WTC11 (cell line): ENCODE results near the gene USH2A. TPM values are rescaled to one million over a fixed set of nuclear protein-coding genes. Genes with fewer than 3 reads are reported as not detected.

ENCODE experiments used
- ATAC-seq: fragments of 200-7000 bp; cut with Tn5 transposase; 2 replicates; pipeline ENCODE4 v1.10.0; 2021; ENCODE audit warnings: mild to moderate bottlenecking, moderate library complexity
- CTCF ChIA-PET: fragments of 300-600 bp; sonication (Branson Sonifier 250); formaldehyde crosslinking; loops from one replicate; lab custom pipeline; 2021; ENCODE audit warnings: antibody characterized with exemption; lab: Charles Lee
- POLR2A ChIA-PET: fragments of 350-600 bp; sonication (Branson Sonifier 250); formaldehyde crosslinking; loops from one replicate; lab custom pipeline; 2021; ENCODE audit warnings: antibody characterized with exemption; lab: Charles Lee
- DNase-seq: peaks from one replicate; pipeline ENCODE4 v3.0.0; 2021; ENCODE audit warnings: low spot score
- H3K27ac Mint-ChIP-seq: 2 replicates; pipeline ENCODE4 v1.8.0; 2021; ENCODE audit warnings: mixed read lengths
- H3K27me3 Mint-ChIP-seq: 2 replicates; pipeline ENCODE4 v1.8.0; 2021; ENCODE audit warnings: low read depth, mild to moderate bottlenecking, moderate library complexity, mixed read lengths
- H3K36me3 Mint-ChIP-seq: 2 replicates; pipeline ENCODE4 v1.8.0; 2021; ENCODE audit warnings: mixed read lengths
- H3K4me1 Mint-ChIP-seq: 2 replicates; pipeline ENCODE4 v1.8.0; 2022; ENCODE audit warnings: mixed read lengths
- H3K4me3 Mint-ChIP-seq: 2 replicates; pipeline ENCODE4 v1.8.0; 2021; ENCODE audit warnings: mild to moderate bottlenecking, moderate library complexity, mixed read lengths
- H3K9me3 Mint-ChIP-seq: 2 replicates; pipeline ENCODE4 v1.8.0; 2021; ENCODE audit warnings: mixed read lengths
- ATF1 ChIP-seq: sonication (generic); formaldehyde crosslinking; IDR thresholded peaks from 2 replicates; pipeline ENCODE4 v1.8.1; 2023; ENCODE audit warnings: mild to moderate bottlenecking, moderate library complexity, missing genetic modification reagents
- CDX4 ChIP-seq: fragments of 250-450 bp; sonication (Bioruptor Pico); IDR thresholded peaks from 2 replicates; pipeline ENCODE4 v1.9.0; 2021; ENCODE audit warnings: moderate library complexity, mild to moderate bottlenecking, inconsistent platforms, borderline replicate concordance
- CREM ChIP-seq: sonication (generic); formaldehyde crosslinking; IDR thresholded peaks from 2 replicates; pipeline ENCODE4 v1.8.1; 2022; ENCODE audit warnings: mild to moderate bottlenecking, missing genetic modification reagents, moderate library complexity
- CTCF ChIP-seq: fragments of 200-600 bp; IDR thresholded peaks from 2 replicates; pipeline ENCODE4 v1.8.0; 2022; ENCODE audit warnings: antibody characterized with exemption
- ESRRA ChIP-seq: sonication (generic); formaldehyde crosslinking; IDR thresholded peaks from 2 replicates; pipeline ENCODE4 v1.8.1; 2022; ENCODE audit warnings: mild to moderate bottlenecking, missing genetic modification reagents, borderline replicate concordance
- FOXP1 ChIP-seq: sonication (generic); formaldehyde crosslinking; IDR thresholded peaks from 2 replicates; pipeline ENCODE4 v1.8.0; 2022; ENCODE audit warnings: missing genetic modification reagents, mild to moderate bottlenecking, moderate library complexity, borderline replicate concordance
- JAZF1 ChIP-seq: fragments of 250-450 bp; sonication (Bioruptor Pico); IDR thresholded peaks from 2 replicates; pipeline ENCODE4 v1.9.0; 2021; ENCODE audit warnings: moderate library complexity, mild to moderate bottlenecking, inconsistent platforms
- JUN ChIP-seq: sonication (generic); formaldehyde crosslinking; IDR thresholded peaks from 2 replicates; pipeline ENCODE4 v1.8.0; 2023; ENCODE audit warnings: mild to moderate bottlenecking, missing genetic modification reagents
- KAT7 ChIP-seq: sonication (generic); formaldehyde crosslinking; IDR thresholded peaks from 2 replicates; pipeline ENCODE4 v1.8.1; 2023; ENCODE audit warnings: missing genetic modification reagents, mild to moderate bottlenecking, borderline replicate concordance
- MXD4 ChIP-seq: fragments of 250-450 bp; sonication (Bioruptor Pico); IDR thresholded peaks from 2 replicates; pipeline ENCODE4 v1.8.0; 2021; ENCODE audit warnings: mild to moderate bottlenecking, moderate library complexity, borderline replicate concordance
- NFATC4 ChIP-seq: fragments of 250-450 bp; sonication (Bioruptor Pico); IDR thresholded peaks from 2 replicates; pipeline ENCODE4 v1.9.0; 2021; ENCODE audit warnings: mild to moderate bottlenecking
- OVOL2 ChIP-seq: fragments of 250-450 bp; sonication (Bioruptor Pico); IDR thresholded peaks from 2 replicates; pipeline ENCODE4 v1.9.0; 2021; ENCODE audit warnings: mild to moderate bottlenecking, borderline replicate concordance
- RELA ChIP-seq: sonication (generic); formaldehyde crosslinking; IDR thresholded peaks from 2 replicates; pipeline ENCODE4 v1.8.1; 2022; ENCODE audit warnings: missing genetic modification reagents, mild to moderate bottlenecking, borderline replicate concordance
- RORB ChIP-seq: fragments of 250-450 bp; sonication (Bioruptor Pico); IDR thresholded peaks from 2 replicates; pipeline ENCODE4 v1.9.0; 2021; ENCODE audit warnings: mild to moderate bottlenecking
- SP1 ChIP-seq: sonication (generic); formaldehyde crosslinking; conservative IDR thresholded peaks from 2 replicates; pipeline ENCODE4 v1.8.1; 2022; ENCODE audit warnings: missing genetic modification reagents
- ZNF121 ChIP-seq: sonication (generic); formaldehyde crosslinking; IDR thresholded peaks from 2 replicates; pipeline ENCODE4 v1.8.0; 2023; ENCODE audit warnings: missing genetic modification reagents
- ZNF219 ChIP-seq: sonication (generic); formaldehyde crosslinking; IDR thresholded peaks from 2 replicates; pipeline ENCODE4 v1.8.0; 2023; ENCODE audit warnings: missing genetic modification reagents, mild to moderate bottlenecking, borderline replicate concordance
- ZNF396 ChIP-seq: fragments of 250-450 bp; sonication (Bioruptor Pico); IDR thresholded peaks from 2 replicates; pipeline ENCODE4 v1.8.0; 2021; ENCODE audit warnings: mild to moderate bottlenecking, moderate library complexity, borderline replicate concordance
- ZNF532 ChIP-seq: fragments of 250-450 bp; sonication (Bioruptor Pico); IDR thresholded peaks from 2 replicates; pipeline ENCODE4 v1.9.0; 2021; ENCODE audit warnings: mild to moderate bottlenecking, borderline replicate concordance
- total RNA-seq: library from RNA; stranded (reverse); gene quantifications from 3 replicates; pipeline ENCODE4 v1.2.3, GENCODE V29; 2021
- TF ChIP-seq, protein P1 (sequence below): sonication (generic); formaldehyde crosslinking; conservative IDR thresholded peaks from 2 replicates; pipeline ENCODE4 v1.8.1; 2022; ENCODE audit warnings: mild to moderate bottlenecking, missing genetic modification reagents

Gene USH2A
- total RNA-seq, 1 experiment from 2014 or later = 0.37 TPM

- TF ChIP-seq CDX4 (CRISPR knock-in tag) = no peak
These were observed 129.6 kb downstream of the USH2A start (continued) for GRCh38 chr1:216293683-216294082.

GRCh38 chr1:216290074-216290473, 133.2 kb downstream of the USH2A start:
- Mint-ChIP-seq H3K4me1 (peaks cover 7% of the 10 kb centered on the region), H3K36me3 (peaks cover 13% of the 10 kb centered on the region), H3K9me3 (peaks cover 16% of the 10 kb centered on the region), H3K4me3 (no peak overlapping the region), H3K27me3 (no peaks in the 10 kb centered on the region), H3K27ac (no peak overlapping the region)
- ATAC-seq (no peak), DNase-seq (no peak)
- TF ChIP-seq FOXP1 (CRISPR knock-in tag) = no peak
- no peak for TF ChIP-seq CREM (CRISPR knock-in tag)
- ChIA-PET POLR2A (no interaction called here), CTCF (no interaction called here)

DNA sequence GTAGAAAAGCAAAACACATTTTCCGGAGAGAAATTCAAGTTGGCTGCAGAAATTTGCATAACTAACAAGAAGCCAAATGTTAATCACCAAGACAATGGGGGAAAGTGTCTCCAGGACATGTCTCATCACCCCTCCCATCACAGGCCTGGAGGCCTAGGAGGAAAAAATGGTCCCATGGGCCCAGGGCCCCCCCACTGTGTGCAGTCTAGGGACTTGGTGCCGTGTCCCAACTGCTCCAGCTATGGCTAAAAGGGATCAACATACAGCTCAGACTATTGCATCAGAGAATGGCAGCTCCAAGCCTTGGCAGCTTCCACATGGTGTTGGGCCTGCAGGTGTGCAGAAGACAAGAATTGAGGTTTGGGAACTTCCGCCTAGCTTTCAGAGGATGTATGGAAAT, 138.2 kb downstream of the USH2A start:
- POLR2A ChIA-PET = no interaction called here
- TF ChIP-seq ZNF532 (CRISPR knock-in tag) (no peak), ESRRA (CRISPR knock-in tag) (no peak), KAT7 (CRISPR knock-in tag) (no peak), CTCF (no peak), ZNF219 (CRISPR knock-in tag) (no peak), CDX4 (CRISPR knock-in tag) (no peak), OVOL2 (CRISPR knock-in tag) (no peak), MXD4 (CRISPR knock-in tag) (no peak), ZNF396 (CRISPR knock-in tag) (no peak), NFATC4 (CRISPR knock-in tag) (no peak), ZNF121 (CRISPR knock-in tag) (no peak), RELA (CRISPR knock-in tag) (no peak), JAZF1 (no peak), SP1 (CRISPR knock-in tag) (no peak), JUN (CRISPR knock-in tag) (no peak), ATF1 (CRISPR knock-in tag) (no peak), RORB (no peak)
- TF ChIP-seq, protein P1, sequence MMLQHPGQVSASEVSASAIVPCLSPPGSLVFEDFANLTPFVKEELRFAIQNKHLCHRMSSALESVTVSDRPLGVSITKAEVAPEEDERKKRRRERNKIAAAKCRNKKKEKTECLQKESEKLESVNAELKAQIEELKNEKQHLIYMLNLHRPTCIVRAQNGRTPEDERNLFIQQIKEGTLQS = no peak
- TF ChIP-seq, all 79 proteins: peak for 0
- no peak for DNase-seq
- no peak overlapping the region for H3K27ac Mint-ChIP-seq
- peaks cover 27% of the 10 kb centered on the region for H3K36me3 Mint-ChIP-seq
- no peaks in the 10 kb centered on the region for H3K27me3 Mint-ChIP-seq
- CTCF ChIA-PET = no interaction called here
- peaks cover 33% of the 10 kb centered on the region for H3K9me3 Mint-ChIP-seq
- no peaks in the 10 kb centered on the region for H3K4me1 Mint-ChIP-seq
- no peak overlapping the region for H3K4me3 Mint-ChIP-seq
- no peak for ATAC-seq
